DOHH2 (cell line): ENCODE results near the gene FAM78B.

ENCODE experiments used
- H3F3A ChIP-seq: fragments of 200-600 bp; sonication (generic), shearing (Covaris generic); 2 replicates; pipeline ENCODE4 v1.6.0; 2016; ENCODE audit warnings: antibody characterized with exemption, mild to moderate bottlenecking; ENCODE audit not compliant: control insufficient read depth, insufficient read depth
- H3K27ac ChIP-seq: fragments of 200-600 bp; sonication (generic); 2 replicates; pipeline ENCODE4 v1.5.1; 2014; ENCODE audit warnings: low read depth, mild to moderate bottlenecking, low read length, moderate library complexity
- H3K27me3 ChIP-seq: fragments of 200-600 bp; sonication (generic); 2 replicates; pipeline ENCODE4 v1.6.1; 2014; ENCODE audit warnings: mild to moderate bottlenecking, low read length, mixed read lengths; ENCODE audit not compliant: control insufficient read depth
- H3K36me3 ChIP-seq: fragments of 200-600 bp; sonication (generic); 2 replicates; pipeline ENCODE4 v1.6.1; 2014; ENCODE audit warnings: mild to moderate bottlenecking, low read length, moderate library complexity, mixed read lengths; ENCODE audit not compliant: control insufficient read depth
- H3K4me1 ChIP-seq: fragments of 200-600 bp; sonication (generic); 2 replicates; pipeline ENCODE4 v1.6.1; 2014; ENCODE audit warnings: mild to moderate bottlenecking, low read length, mixed read lengths; ENCODE audit not compliant: control insufficient read depth
- H3K4me2 ChIP-seq: fragments of 200-600 bp; sonication (generic); 2 replicates; pipeline ENCODE4 v1.6.0; 2014; ENCODE audit warnings: mild to moderate bottlenecking, low read length, moderate library complexity
- H3K4me3 ChIP-seq: fragments of 200-600 bp; sonication (generic); 2 replicates; pipeline ENCODE4 v1.5.1; 2014; ENCODE audit warnings: mild to moderate bottlenecking, low read length, mixed read lengths
- H3K79me2 ChIP-seq: fragments of 200-600 bp; sonication (generic); 2 replicates; pipeline ENCODE4 v1.6.1; 2014; ENCODE audit warnings: mild to moderate bottlenecking, low read length, mixed read lengths; ENCODE audit not compliant: control insufficient read depth
- H3K9me2 ChIP-seq: fragments of 200-600 bp; sonication (generic); replicated peaks from 2 replicates; pipeline ENCODE4 v1.6.1; 2014; ENCODE audit warnings: mild to moderate bottlenecking, low read length, mixed read lengths; ENCODE audit not compliant: control insufficient read depth
- H3K9me3 ChIP-seq: fragments of 200-600 bp; sonication (generic); 2 replicates; pipeline ENCODE4 v1.6.1; 2014; ENCODE audit warnings: antibody characterized with exemption, low read length, mixed read lengths; ENCODE audit not compliant: control insufficient read depth, insufficient read depth
- H4K20me1 ChIP-seq: fragments of 200-600 bp; sonication (generic); 2 replicates; pipeline ENCODE4 v1.6.0; 2014; ENCODE audit warnings: low read depth, mild to moderate bottlenecking, antibody characterized with exemption, low read length, moderate library complexity; ENCODE audit not compliant: control insufficient read depth, insufficient read depth
- CTCF ChIP-seq: fragments of 200-600 bp; sonication (generic); IDR thresholded peaks from one replicate; pipeline ENCODE4 v1.5.1; 2014; ENCODE audit warnings: antibody characterized with exemption, mild to moderate bottlenecking, low read depth, low read length; ENCODE audit not compliant: poor library complexity, severe bottlenecking
- EZH2phosphoT487 ChIP-seq: fragments of 200-600 bp; sonication (generic); IDR thresholded peaks from 2 replicates; pipeline ENCODE4 v1.6.1; 2017; ENCODE audit warnings: borderline replicate concordance, mild to moderate bottlenecking, antibody characterized with exemption, low read length, moderate library complexity, mixed read lengths

FAM78B gene

GRCh38 chr1:166189126-166189525 lies 22.3 kb upstream of the FAM78B start:
- Histone ChIP-seq H3K4me3 (no peak overlapping the region), H3K9me2 (no peaks in the 10 kb centered on the region), H3K4me1 (no peaks in the 10 kb centered on the region), H3K79me2 (no peaks in the 10 kb centered on the region), H4K20me1 (no peaks in the 10 kb centered on the region), H3K9me3 (no peaks in the 10 kb centered on the region), H3K27me3 (no peaks in the 10 kb centered on the region), H3K36me3 (no peaks in the 10 kb centered on the region), H3F3A (no peaks in the 10 kb centered on the region), H3K4me2 (no peak overlapping the region), H3K27ac (no peak overlapping the region)
- TF ChIP-seq EZH2phosphoT487 (no peak), CTCF (no peak)

- H3K36me3 ChIP-seq, result no peaks in the 10 kb centered on the region
Observed at GRCh38 chr1:166185526-166185925, 18.7 kb upstream of the FAM78B start.

GRCh38 chr1:166184897-166185296 lies 18.1 kb upstream of the FAM78B start:
- Histone ChIP-seq H3K4me3 (no peak overlapping the region), H3K9me2 (no peaks in the 10 kb centered on the region), H3K27ac (no peak overlapping the region), H3K4me1 (no peaks in the 10 kb centered on the region), H3K9me3 (no peaks in the 10 kb centered on the region), H3F3A (no peaks in the 10 kb centered on the region), H3K4me2 (no peak overlapping the region), H4K20me1 (no peaks in the 10 kb centered on the region), H3K36me3 (no peaks in the 10 kb centered on the region), H3K79me2 (no peaks in the 10 kb centered on the region), H3K27me3 (no peaks in the 10 kb centered on the region)
- TF ChIP-seq CTCF, result no peak
- TF ChIP-seq EZH2phosphoT487, result no peak

More at GRCh38 chr1:166185526-166185925, 18.7 kb upstream of the FAM78B start:
- Histone ChIP-seq H4K20me1 (no peaks in the 10 kb centered on the region), H3K27ac (no peak overlapping the region), H3K27me3 (no peaks in the 10 kb centered on the region), H3K79me2 (no peaks in the 10 kb centered on the region), H3K4me2 (no peak overlapping the region), H3K4me3 (no peak overlapping the region), H3K9me2 (no peaks in the 10 kb centered on the region), H3K9me3 (no peaks in the 10 kb centered on the region), H3F3A (no peaks in the 10 kb centered on the region), H3K4me1 (no peaks in the 10 kb centered on the region)
- TF ChIP-seq EZH2phosphoT487 (no peak), CTCF (no peak)

GRCh38 chr1:166184012-166184411 lies 17.2 kb upstream of the FAM78B start:
- H3K27me3 ChIP-seq, result no peaks in the 10 kb centered on the region
- no peaks in the 10 kb centered on the region for H3K36me3 ChIP-seq
- H3K27ac ChIP-seq, result no peak overlapping the region
- no peaks in the 10 kb centered on the region for H3F3A ChIP-seq
- no peaks in the 10 kb centered on the region for H3K9me2 ChIP-seq
- no peaks in the 10 kb centered on the region for H3K79me2 ChIP-seq
- H3K4me3 ChIP-seq, result no peak overlapping the region
- H3K4me2 ChIP-seq, result no peak overlapping the region
- no peaks in the 10 kb centered on the region for H4K20me1 ChIP-seq
- H3K4me1 ChIP-seq, result no peaks in the 10 kb centered on the region
- no peak for TF ChIP-seq CTCF
- TF ChIP-seq EZH2phosphoT487, result no peak
- no peaks in the 10 kb centered on the region for H3K9me3 ChIP-seq
